H9 (cell line): ENCODE results near the gene TLN1. TPM values are rescaled to one million over a fixed set of nuclear protein-coding genes. Genes with fewer than 3 reads are reported as not detected.

Experiments used
- DNase-seq: peaks from one replicate; pipeline ENCODE4 v3.0.0-alpha.2; 2017
- H2AFZ ChIP-seq: one replicate; pipeline ENCODE4 v1.6.1; 2013; ENCODE audit warnings: mild to moderate bottlenecking, low read length, control low read depth, moderate library complexity
- H2AK5ac ChIP-seq: 2 replicates; pipeline ENCODE4 v1.6.1; 2013; ENCODE audit warnings: low read length, control low read depth, mixed read lengths; ENCODE audit not compliant: insufficient read length
- H2BK120ac ChIP-seq: one replicate; pipeline ENCODE4 v1.6.1; 2013; ENCODE audit warnings: low read depth, mild to moderate bottlenecking, low read length, control low read depth, inconsistent platforms; ENCODE audit not compliant: poor library complexity, severe bottlenecking
- H2BK12ac ChIP-seq: 2 replicates; pipeline ENCODE4 v1.6.1; 2013; ENCODE audit warnings: low read length, control low read depth, mixed read lengths, low read depth; ENCODE audit not compliant: insufficient read length
- H2BK15ac ChIP-seq: 2 replicates; pipeline ENCODE4 v1.6.1; 2013; ENCODE audit warnings: low read depth, low read length, control low read depth
- H2BK20ac ChIP-seq: one replicate; pipeline ENCODE4 v1.6.1; 2013; ENCODE audit warnings: low read depth, mild to moderate bottlenecking, low read length, control low read depth, inconsistent platforms; ENCODE audit not compliant: poor library complexity, severe bottlenecking
- H2BK5ac ChIP-seq: 2 replicates; pipeline ENCODE4 v1.6.1; 2013; ENCODE audit warnings: low read length, control low read depth, mixed read lengths; ENCODE audit not compliant: insufficient read length
- H3K14ac ChIP-seq: 2 replicates; pipeline ENCODE4 v1.6.1; 2013; ENCODE audit warnings: low read length, control low read depth; ENCODE audit not compliant: insufficient read depth
- H3K18ac ChIP-seq: 2 replicates; pipeline ENCODE4 v1.6.1; 2013; ENCODE audit warnings: low read depth, mild to moderate bottlenecking, mixed read lengths, low read length, control low read depth; ENCODE audit not compliant: insufficient read length
- H3K23ac ChIP-seq: 2 replicates; pipeline ENCODE4 v1.6.1; 2013; ENCODE audit warnings: low read length, control low read depth, mixed read lengths, low read depth; ENCODE audit not compliant: insufficient read length
- H3K23me2 ChIP-seq: 2 replicates; pipeline ENCODE4 v1.6.1; 2013; ENCODE audit warnings: low read depth, mild to moderate bottlenecking, mixed read lengths, low read length, control low read depth; ENCODE audit not compliant: insufficient read length, poor library complexity, severe bottlenecking
- H3K27ac ChIP-seq: 2 replicates; pipeline ENCODE4 v1.5.1; 2013; ENCODE audit warnings: low read length, control low read depth, mixed read lengths, low read depth; ENCODE audit not compliant: insufficient read length
- H3K27me3 ChIP-seq: 2 replicates; pipeline ENCODE4 v1.6.1; 2013; ENCODE audit warnings: low read length, control low read depth, inconsistent platforms; ENCODE audit not compliant: insufficient read depth
- H3K4ac ChIP-seq: 2 replicates; pipeline ENCODE4 v1.6.1; 2013; ENCODE audit warnings: low read depth, mild to moderate bottlenecking, control low read depth, inconsistent platforms, low read length, moderate library complexity
- H3K4me1 ChIP-seq: 2 replicates; pipeline ENCODE4 v1.6.1; 2013; ENCODE audit warnings: low read length, control low read depth, inconsistent platforms; ENCODE audit not compliant: insufficient read depth
- H3K4me2 ChIP-seq: 2 replicates; pipeline ENCODE4 v1.6.1; 2013; ENCODE audit warnings: low read length, control low read depth, mixed read lengths; ENCODE audit not compliant: insufficient read length, insufficient read depth
- H3K56ac ChIP-seq: 2 replicates; pipeline ENCODE4 v1.6.1; 2013; ENCODE audit warnings: low read depth, mild to moderate bottlenecking, mixed read lengths, low read length, control low read depth; ENCODE audit not compliant: insufficient read length
- H3K79me1 ChIP-seq: 2 replicates; pipeline ENCODE4 v1.6.1; 2013; ENCODE audit warnings: low read depth, mild to moderate bottlenecking, moderate library complexity, low read length, control low read depth, inconsistent platforms; ENCODE audit not compliant: insufficient read depth, poor library complexity, severe bottlenecking
- H3K79me2 ChIP-seq: 2 replicates; pipeline ENCODE4 v1.6.1; 2013; ENCODE audit warnings: low read length, control low read depth, inconsistent platforms; ENCODE audit not compliant: insufficient read depth
- H3K9ac ChIP-seq: 2 replicates; pipeline ENCODE4 v1.6.1; 2013; ENCODE audit warnings: low read length, control low read depth, mixed read lengths; ENCODE audit not compliant: insufficient read length; ENCODE audit errors: extremely low read depth
- H3K9me3 ChIP-seq: one replicate; pipeline ENCODE4 v1.6.1; 2013; ENCODE audit warnings: low read depth, low read length, inconsistent platforms; ENCODE audit not compliant: control insufficient read depth
- H3T11ph ChIP-seq: one replicate; pipeline ENCODE4 v1.6.1; 2013; ENCODE audit warnings: mild to moderate bottlenecking, low read length, control low read depth, inconsistent platforms
- H4K20me1 ChIP-seq: one replicate; pipeline ENCODE4 v1.6.1; 2013; ENCODE audit not compliant: control insufficient read depth, insufficient read length, insufficient read depth
- H4K5ac ChIP-seq: 2 replicates; pipeline ENCODE4 v1.6.1; 2013; ENCODE audit warnings: low read depth, mild to moderate bottlenecking, mixed read lengths, low read length, control low read depth; ENCODE audit not compliant: insufficient read length
- H4K8ac ChIP-seq: replicated peaks from 2 replicates; pipeline ENCODE4 v1.6.1; 2013; ENCODE audit warnings: low read length, control low read depth, mixed read lengths, low read depth; ENCODE audit not compliant: insufficient read length
- H4K91ac ChIP-seq: 2 replicates; pipeline ENCODE4 v1.6.1; 2013; ENCODE audit warnings: low read depth, mild to moderate bottlenecking, moderate library complexity, mixed read lengths, low read length, control low read depth; ENCODE audit not compliant: insufficient read length
- H3K27ac Mint-ChIP-seq, 3 experiments: 2 replicates in 2 of 3; 3 replicates in 1 of 3; pipeline ENCODE4 v1.8.0; 2020 to 2021; ENCODE audit warnings: mixed read lengths in 3 of 3, mild to moderate bottlenecking in 1 of 3, moderate library complexity in 1 of 3
- H3K27me3 Mint-ChIP-seq: 2 replicates; pipeline ENCODE4 v1.8.0; 2021; ENCODE audit warnings: low read depth, mild to moderate bottlenecking, moderate library complexity, mixed read lengths
- H3K36me3 Mint-ChIP-seq, 3 experiments: 2 replicates in 2 of 3; 3 replicates in 1 of 3; pipeline ENCODE4 v1.8.0; 2020 to 2021; ENCODE audit warnings: low read depth in 3 of 3, mixed read lengths in 3 of 3; ENCODE audit not compliant: insufficient read depth in 1 of 3
- H3K4me1 Mint-ChIP-seq, 2 experiments: 2 replicates each; pipeline ENCODE4 v1.8.0; 2020; ENCODE audit warnings: mixed read lengths in 2 of 2
- H3K4me3 Mint-ChIP-seq, 2 experiments: 2 replicates in 1 of 2; 3 replicates in 1 of 2; pipeline ENCODE4 v1.8.0; 2020 to 2021; ENCODE audit warnings: mild to moderate bottlenecking in 2 of 2, mixed read lengths in 2 of 2, moderate library complexity in 1 of 2
- H3K9me3 Mint-ChIP-seq, 2 experiments: 2 replicates in 1 of 2; 3 replicates in 1 of 2; pipeline ENCODE4 v1.8.0; 2020; ENCODE audit warnings: mild to moderate bottlenecking in 2 of 2, mixed read lengths in 2 of 2, moderate library complexity in 1 of 2
- WGBS: extraction: QIAGEN DNeasy Blood & Tissue Kit; methylation state at CpG from one replicate; pipeline ENCODE4 v1.1.7; 2013; ENCODE audit warnings: missing lambda C conversion rate, low lambda C conversion rate, mixed read lengths; ENCODE audit not compliant: insufficient read length; ENCODE audit errors: extremely low coverage; 5-methylcytosine and 5-hydroxymethylcytosine counted together
- total RNA-seq: library from RNA; stranded (reverse); gene quantifications from 2 replicates; pipeline ENCODE4 v1.2.1, GENCODE V29; 2021
- TF ChIP-seq, protein P1 (sequence below): fragments of 200-600 bp; sonication (generic); conservative IDR thresholded peaks from 3 replicates; pipeline ENCODE4 v1.8.0; 2021; ENCODE audit warnings: antibody characterized with exemption, mild to moderate bottlenecking

TLN1 gene
- total RNA-seq, 1 experiment from 2014 or later: 102 TPM

DNA sequence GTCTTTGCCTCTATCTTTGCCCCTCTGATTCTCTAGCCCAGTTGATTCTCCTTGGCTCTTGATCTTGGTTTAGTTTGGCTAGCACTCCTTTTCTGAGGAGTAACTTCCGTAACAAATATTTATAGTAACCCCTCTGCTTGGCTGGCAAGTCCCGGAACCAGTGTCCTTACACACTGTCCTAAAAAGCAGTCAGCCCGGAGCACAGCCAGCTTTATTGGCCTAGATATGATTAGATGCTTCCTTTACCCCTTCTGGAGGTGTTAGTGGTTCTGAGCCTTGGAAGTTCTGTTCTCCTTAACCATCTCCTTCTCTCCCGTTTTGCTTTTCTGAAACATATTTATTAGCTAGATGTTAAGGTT is 39.1 kb upstream of the TLN1 start:
- no peak overlapping the region for H2BK120ac ChIP-seq
- no peak for DNase-seq
- WGBS: no CpG with 5 or more reads among the region's 4 CpGs
- no peak overlapping the region for H2BK12ac ChIP-seq
- H2BK5ac ChIP-seq: no peak overlapping the region
- Mint-ChIP-seq H3K4me1 (peaks cover 14 to 17% of the 10 kb centered on the region in 2 experiments), H3K9me3 (no peaks in the 10 kb centered on the region), H3K27ac (no peak overlapping the region), H3K27me3 (no peaks in the 10 kb centered on the region), H3K4me3 (no peak overlapping the region), H3K36me3 (no peaks in the 10 kb centered on the region)
- H4K8ac ChIP-seq: no peak overlapping the region
- no peaks in the 10 kb centered on the region for H3K27me3 ChIP-seq
- H3K4me2 ChIP-seq: no peak overlapping the region
- no peak overlapping the region for H3K14ac ChIP-seq
- H3K27ac ChIP-seq: no peak overlapping the region
- H3K4me1 ChIP-seq: peaks cover 4% of the 10 kb centered on the region; the same call in 1 of the 2 replicates
- TF ChIP-seq, protein P1, sequence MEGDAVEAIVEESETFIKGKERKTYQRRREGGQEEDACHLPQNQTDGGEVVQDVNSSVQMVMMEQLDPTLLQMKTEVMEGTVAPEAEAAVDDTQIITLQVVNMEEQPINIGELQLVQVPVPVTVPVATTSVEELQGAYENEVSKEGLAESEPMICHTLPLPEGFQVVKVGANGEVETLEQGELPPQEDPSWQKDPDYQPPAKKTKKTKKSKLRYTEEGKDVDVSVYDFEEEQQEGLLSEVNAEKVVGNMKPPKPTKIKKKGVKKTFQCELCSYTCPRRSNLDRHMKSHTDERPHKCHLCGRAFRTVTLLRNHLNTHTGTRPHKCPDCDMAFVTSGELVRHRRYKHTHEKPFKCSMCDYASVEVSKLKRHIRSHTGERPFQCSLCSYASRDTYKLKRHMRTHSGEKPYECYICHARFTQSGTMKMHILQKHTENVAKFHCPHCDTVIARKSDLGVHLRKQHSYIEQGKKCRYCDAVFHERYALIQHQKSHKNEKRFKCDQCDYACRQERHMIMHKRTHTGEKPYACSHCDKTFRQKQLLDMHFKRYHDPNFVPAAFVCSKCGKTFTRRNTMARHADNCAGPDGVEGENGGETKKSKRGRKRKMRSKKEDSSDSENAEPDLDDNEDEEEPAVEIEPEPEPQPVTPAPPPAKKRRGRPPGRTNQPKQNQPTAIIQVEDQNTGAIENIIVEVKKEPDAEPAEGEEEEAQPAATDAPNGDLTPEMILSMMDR: no peak
- H3K23me2 ChIP-seq: no peaks in the 10 kb centered on the region
- H2BK15ac ChIP-seq: no peak overlapping the region
- no peaks in the 10 kb centered on the region for H3K79me1 ChIP-seq
- no peak overlapping the region for H2BK20ac ChIP-seq
- no peak overlapping the region for H3K56ac ChIP-seq
- no peak overlapping the region for H3K4ac ChIP-seq
- H3K79me2 ChIP-seq: no peaks in the 10 kb centered on the region
- H4K91ac ChIP-seq: no peak overlapping the region
- H3T11ph ChIP-seq: no peak overlapping the region
- H4K20me1 ChIP-seq: no peaks in the 10 kb centered on the region
- H2AFZ ChIP-seq: no peak overlapping the region
- H3K9me3 ChIP-seq: no peaks in the 10 kb centered on the region
- H3K23ac ChIP-seq: no peak overlapping the region
- no peak overlapping the region for H4K5ac ChIP-seq
- no peak overlapping the region for H3K18ac ChIP-seq
- no peak overlapping the region for H3K9ac ChIP-seq
- no peak overlapping the region for H2AK5ac ChIP-seq
